COLO829 (cell line): ENCODE results near the gene PGM2.
A peak's percentile ranks its signal among the peaks of the same experiment; 100 is the strongest.
"Not testable (repeated sequence)": the region's sequence is repeated elsewhere in the genome, so short reads cannot be mapped to it uniquely, and the experiment has no call there.

Source experiments
- DNase-seq: peaks from one replicate; pipeline ENCODE4 v3.0.0; 2012; ENCODE audit warnings: low spot score

The PGM2 gene

DNA sequence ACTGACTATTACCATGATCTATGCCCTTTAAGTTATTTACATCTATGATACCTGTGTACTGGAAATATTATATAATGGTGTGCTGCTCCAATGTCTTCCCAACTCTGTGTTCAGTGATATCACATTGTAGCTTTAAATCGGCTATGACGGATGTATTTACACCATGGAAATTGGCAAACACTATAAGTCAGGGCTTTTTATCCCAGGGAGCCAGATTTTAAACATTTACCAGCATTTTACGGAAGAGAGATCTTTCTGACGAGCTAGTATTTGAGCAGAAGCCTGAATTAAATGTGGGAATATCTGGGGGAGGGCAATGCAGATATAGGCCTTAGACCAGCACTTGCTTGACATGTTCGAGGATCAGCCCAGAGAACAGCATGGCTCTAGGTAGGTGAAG lies 7.7 kb upstream of the PGM2 start:
- DNase-seq, result no peak

DNA sequence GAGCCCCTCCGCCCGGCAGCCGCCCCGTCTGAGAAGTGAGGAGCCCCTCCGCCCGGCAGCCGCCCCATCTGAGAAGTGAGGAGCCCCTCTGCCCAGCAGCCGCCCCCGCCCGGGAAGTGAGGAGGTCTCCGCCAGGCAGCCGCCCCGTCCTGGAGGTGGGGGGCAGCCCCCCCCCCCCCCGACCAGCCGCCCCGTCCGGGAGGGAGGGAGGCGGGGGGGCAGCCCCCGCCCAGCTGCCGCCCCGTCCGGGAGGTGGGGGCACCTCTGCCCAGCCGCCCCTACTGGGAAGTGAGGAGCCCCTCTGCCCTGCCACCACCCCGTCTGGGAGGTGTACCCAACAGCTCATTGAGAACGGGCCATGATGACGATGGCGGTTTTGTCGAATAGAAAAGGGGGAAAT lies 6.0 kb upstream of the PGM2 start:
- DNase-seq, result not testable (repeated sequence)

DNA sequence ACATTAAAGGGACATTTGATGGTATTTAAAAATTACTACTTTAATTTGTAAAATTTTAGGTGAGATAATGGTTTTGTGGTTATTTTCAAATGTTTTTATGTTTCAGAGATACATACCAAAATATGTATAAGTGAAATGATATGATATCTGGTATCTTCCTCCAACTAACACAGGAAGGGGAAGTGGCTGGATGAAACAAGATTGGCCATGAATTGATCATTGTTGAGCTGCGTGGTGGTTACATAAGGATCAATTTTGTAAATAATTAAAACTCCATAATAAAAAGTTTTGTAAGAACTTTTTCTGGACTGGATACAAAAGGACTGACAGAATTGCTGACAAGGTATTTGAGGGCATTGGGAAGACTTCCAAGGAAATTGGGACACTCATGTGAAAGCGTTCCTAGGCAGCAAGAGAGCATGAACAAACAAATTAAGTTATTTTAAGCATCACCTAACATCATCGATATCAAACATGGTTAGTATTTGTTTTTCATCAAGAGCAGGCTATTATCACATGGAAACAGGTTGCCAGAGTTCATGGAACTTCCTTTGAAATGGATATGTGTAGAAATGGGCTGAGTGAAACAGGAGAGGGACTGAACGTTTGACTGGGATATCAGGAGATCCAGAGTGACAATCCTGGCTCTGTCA lies 4.4 kb upstream of the PGM2 start:
- DNase-seq, result no peak

DNA sequence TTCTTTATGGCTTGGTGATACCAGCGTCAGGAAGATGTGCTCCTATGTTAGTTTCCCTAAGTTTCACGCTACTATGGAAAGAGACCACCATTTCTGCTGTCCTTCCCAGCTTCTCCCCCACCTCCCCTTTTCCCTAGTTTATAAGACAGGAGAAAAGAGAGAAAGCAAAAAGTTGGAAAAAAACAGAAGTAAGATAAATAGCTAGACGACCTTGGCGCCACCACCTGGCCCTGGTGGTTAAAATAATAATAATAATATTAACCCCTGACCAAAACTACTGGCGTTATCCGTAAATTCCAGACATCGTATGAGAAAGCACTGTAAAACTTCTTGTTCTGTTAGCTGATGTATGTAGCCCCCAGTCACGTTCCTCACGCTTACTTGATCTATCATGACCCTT lies 985 bp upstream of the PGM2 start:
- not testable (repeated sequence) for DNase-seq

DNA sequence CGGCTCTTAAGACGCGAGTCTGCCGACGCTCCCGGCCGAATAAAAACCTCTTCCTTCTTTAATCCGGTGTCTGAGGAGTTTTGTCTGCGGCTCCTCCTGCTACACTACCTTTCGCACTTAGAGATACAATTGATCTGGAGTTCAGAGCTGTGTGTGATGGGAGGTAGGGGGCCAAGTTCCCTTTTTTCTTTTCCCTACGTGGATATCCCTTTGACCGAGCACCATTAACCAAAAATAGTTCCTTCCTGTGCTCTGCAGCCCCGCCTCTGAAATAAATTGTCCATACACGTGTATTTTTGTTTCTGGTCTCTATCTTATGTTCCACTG lies 555 bp upstream of the PGM2 start:
- no peak for DNase-seq

DNA sequence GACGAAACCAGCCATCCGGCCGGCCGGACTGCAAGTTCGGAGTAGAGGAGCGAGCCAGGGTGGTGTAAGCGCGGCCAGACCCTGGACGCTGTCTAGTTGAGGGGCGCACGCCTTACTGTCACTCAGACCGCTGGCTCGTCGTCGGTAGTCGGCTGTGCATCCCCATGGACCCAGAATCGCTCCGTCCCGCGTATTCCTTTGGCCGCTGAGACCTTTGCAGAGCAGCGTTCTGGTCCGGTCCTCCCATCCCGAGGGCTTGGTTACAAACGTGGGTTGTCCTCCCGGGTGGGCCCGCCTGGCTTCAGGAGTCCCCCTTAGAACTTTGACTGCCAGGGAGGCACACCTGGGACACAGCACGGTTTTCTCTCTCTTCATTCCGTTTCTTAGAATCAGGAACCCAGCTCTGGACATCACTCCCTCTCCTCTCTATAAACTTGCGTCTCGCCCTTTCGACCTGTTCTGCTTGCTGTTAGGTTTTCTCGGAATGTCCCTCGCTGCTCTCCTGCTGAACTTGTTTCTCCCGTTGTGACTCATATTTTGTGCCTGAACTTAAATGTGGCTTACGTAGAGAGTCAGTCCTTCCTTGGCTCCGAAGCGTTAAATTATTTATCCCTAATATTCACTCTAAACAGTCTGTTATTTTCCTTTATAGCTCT lies 672 bp downstream of the PGM2 start:
- no peak for DNase-seq

DNA sequence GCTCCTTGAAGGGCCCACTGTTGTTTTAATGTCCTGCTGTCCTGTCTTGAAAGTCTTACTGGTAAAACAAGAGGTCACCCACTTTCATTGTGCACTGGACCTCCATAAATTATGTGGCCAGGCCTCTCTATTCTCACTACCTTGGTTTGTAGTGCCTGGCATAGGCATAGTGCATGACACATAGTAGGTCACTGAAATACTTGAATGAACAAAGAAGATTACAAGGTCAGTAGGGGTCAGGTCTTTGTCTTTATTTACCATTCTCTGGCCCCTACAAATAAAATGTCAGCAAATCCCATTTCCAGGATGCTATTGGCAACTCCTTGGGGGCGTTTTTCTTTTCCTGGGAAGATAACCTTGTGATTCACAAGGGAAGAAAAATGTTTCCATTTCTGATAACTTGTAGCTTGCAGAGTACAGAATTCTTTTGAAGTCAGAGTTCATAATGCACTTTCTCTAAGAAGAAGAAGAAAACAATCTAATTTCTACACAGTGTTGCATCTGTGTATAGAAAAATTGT lies 1.4 kb downstream of the PGM2 start:
- no peak for DNase-seq

DNA sequence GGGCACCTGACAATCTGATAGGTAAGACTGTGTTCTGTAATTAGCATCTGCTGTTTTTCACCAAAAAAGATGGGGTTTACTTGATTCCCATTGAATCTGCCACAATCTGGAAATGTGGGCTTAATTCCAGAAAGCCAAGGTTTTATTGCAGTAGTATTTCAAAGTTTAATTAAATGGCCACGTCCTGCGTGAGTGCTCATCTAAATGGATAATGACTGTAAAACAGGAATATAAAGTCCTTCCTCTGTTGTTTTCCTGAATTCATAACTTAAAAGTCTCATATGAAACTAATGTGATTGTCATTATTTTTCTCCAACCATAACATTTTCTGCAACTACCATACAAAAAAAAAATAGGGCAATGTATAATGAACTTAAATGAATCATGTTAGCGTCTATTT lies 2.4 kb downstream of the PGM2 start:
- no peak for DNase-seq

DNA sequence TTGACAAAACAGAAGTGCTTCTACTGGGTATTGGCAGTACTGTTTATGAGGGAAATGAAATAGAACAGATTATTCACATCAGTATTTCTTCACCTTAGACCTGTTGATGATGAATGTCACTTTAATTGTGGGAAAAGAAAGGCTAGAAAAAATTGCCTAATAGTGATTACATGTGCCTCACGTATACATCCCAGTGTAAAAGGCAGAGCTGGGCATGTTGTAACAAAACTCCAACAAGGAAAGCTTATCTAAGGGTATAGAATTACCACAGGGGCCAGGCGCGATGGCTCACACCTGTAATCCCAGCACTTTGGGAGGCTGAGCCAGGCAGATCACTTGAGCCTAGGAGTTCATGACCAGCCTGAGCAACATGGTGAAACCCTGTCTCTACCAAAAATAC lies 4.2 kb downstream of the PGM2 start:
- DNase-seq, result no peak

DNA sequence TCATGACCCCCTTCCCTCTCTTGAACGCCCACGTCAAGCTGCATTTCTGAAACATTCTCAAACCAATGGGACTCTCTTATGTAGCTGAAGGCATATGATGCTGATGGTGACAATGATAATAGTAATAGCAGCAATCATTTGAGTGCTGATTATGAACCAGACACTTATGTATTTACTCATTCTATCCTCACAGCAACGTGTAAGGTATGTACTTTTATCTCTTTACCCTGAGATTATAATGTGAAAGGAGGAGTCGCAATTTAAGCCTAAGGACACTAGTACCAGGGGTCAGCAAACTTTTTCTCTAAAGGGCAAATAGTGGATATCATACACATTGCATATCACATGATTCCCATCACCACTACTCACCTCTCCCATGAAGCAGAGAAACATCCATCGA lies 8.5 kb downstream of the PGM2 start:
- no peak for DNase-seq

DNA sequence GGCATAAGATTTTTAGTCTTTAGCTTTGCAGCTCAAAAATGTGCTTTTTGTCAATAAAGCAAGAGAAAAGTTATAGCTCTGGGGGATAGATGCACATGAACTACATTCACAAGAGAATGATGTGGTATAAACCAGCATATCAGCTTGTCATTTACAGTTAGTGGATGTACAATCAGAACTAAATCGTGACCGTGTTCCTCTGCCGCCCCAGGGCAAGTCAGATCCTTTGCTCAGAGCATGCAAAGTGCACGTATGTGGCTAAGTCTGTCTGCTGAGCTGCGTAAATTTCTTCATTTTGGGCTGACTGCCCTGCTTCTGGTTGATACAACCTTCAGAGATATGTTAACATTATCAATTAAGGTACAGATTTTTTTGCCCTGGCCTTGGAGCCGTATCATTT lies 9.3 kb downstream of the PGM2 start:
- no peak for DNase-seq

DNA sequence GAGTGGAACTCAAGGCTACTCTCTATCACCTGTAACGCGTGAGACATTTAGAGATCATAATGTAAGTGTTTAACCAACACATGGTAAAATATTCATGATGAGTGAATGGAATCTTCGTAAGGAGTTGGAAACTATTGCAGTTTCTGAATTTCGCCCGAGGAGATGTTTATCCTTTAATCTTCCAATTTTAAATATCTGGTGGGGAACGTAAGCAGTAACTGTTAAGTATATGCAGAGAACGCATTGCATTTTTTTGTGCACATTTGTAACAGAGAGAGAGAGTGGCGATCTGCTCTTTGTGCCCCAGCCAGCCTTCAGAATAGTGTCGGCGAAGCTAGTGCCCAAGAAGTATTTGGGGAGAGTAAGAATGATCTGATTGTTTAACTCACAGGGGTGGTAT lies 9.8 kb downstream of the PGM2 start:
- DNase-seq, result no peak

DNA sequence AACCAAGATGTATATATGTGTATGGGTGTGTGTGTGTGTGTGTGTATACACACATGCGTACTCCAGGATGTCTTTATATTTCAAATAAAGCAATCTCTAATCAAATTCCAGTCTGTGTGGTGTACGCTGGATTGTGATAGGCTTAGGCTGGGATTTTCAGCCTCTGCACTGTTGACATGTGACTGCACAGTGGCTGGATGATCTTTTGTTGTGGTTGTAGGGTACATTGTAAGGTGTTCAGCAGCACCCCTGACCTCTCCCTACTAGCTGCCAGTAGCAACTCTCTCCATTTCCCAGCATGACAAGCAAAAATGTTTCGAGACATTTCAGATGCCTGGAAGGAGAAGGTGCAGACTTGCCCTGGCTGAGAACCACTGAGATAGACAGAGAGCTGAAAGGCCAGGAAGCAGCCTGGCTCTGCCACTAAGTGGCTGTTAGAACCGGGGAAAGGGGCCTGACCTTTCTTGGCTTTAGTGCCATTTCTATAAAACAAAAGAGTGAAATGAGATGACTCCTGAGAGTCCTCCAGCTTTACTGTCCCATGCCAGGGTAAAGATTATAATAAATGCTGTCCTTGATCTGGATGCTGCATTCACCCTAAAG lies 10.5 kb downstream of the PGM2 start:
- DNase-seq, result no peak

DNA sequence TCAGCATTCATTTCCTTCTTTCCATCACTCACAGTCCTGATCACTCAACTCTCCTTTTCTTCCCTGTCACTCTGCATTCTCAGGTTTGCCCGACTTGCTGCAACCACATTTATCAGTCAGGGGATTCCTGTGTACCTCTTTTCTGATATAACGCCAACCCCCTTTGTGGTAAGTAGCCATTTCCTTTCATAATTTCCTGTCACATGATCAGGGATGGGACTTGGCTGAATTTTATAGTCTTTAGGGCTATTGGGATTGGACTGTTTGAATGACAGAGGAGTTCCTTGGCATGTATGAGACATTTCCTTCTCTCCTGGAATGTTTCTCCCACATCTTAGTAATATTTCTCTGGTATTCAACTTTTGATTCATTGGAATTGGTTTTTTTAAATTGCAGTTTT lies 11.0 kb downstream of the PGM2 start:
- no peak for DNase-seq

DNA sequence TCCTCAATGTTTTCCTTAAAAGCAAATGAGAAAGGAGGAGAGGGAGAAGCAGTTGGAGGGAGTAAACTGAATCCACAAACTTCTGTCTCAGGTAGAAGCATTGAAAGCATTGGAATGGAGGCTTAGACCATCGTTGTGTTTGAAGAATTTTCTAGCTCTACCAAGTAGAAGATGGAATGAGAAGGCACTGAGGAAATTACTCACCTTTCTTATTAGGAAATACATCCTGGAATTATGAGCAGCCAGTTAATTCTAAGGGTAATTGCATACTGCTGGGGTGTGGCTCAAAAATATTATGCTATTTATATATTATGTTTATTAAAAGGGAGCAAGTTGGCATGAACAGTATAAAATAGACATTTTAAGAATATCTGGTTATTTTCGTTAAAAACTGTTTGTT lies 12.9 kb downstream of the PGM2 start:
- no peak for DNase-seq

DNA sequence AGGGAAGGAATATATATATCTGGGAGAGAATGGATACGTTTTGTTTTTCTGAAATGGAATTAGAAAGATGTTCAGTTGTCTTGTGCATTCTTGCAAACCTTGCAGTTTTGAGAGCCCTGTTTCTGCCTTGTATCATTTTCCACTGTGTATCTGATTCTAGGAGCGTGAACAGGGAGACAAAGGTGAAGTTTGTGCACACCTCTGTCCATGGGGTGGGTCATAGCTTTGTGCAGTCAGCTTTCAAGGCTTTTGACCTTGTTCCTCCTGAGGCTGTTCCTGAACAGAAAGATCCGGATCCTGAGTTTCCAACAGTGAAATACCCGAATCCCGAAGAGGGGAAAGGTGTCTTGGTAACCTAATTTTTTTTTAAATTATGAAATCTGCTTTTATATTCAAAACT lies 17.7 kb downstream of the PGM2 start:
- DNase-seq, result no peak

DNA sequence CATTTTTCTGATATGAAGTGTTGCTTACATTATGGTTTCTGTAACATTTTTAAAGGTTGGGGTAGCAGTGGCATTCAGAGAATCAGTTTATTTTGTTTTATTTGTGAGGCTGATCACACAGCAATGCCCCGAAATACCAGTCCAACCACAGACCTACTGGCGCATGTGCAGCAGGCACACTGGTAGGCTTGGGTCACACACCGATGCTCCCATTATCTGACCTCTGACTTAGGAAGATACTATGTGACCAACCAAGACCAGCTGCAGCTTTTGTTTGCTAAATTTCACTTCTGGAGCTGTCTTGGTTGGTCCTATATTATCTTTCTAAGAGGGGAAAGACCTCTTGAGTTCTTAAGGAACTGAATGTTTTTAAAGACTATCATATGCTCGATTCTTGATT lies 18.7 kb downstream of the PGM2 start:
- no peak for DNase-seq

DNA sequence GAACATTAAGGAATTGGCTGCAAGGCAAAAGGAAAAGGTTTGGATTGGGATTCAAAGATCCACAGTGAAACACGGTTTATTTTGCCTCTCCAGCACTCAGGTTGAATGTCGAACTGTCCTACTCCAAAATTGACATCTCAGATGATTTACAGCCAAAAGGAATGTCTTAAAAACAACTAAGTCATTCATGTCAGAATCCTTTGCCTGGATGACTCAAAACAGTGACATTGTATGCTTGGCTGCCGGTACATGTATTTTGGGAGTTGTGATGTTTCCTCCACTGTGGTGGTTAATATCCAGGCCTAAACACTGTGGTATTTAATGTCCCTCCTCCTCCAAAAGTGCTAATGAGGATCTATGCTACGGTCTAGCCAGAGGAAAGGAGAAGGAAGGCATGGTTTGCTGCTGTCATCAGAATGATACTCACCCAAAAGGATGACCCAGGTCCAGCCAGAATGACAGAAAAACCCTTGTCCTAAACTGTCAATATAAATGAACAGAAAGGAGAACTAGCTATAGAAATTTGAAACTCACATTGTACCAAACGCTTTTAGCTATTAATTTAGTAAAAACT lies 20.9 kb downstream of the PGM2 start:
- peak; percentile 75 for DNase-seq

DNA sequence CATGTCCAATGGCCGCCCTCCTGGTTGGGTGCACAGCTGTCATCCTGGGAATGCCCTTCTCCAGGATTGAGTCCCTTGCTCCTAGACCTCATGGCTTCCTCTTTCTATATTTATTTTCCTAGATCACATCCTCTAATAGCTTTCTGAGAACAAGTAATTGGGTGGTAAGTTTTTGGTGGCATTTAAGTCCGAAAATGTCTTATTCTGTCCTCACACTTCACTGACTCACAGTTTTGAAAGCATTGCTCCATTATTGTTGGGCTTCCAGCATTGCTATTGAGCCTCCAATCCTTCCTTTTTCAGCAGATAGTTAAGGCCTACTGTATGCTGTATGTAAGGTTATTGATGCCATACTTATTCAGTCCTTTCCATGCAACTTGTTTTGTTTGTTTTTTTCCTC lies 25.9 kb downstream of the PGM2 start:
- no peak for DNase-seq

DNA sequence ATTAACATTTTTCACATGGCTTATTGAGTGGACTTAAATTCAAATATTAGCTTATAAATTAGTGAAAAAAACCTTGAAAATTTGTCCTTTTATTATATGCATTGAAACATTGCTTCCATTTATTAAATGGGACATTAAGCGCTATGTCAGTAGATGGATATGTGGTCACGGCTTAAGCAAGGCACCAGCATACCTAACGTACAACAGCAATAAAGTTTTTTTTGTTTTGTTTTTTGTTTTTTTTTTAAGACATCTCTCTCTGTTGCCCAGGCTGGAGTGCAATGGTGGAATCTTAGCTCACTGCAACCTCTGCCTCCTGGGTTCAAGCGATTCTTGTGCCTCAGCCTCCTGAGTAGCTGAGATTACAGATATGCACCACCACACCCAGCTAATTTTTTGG lies 31.6 kb downstream of the PGM2 start:
- DNase-seq, result no peak

DNA sequence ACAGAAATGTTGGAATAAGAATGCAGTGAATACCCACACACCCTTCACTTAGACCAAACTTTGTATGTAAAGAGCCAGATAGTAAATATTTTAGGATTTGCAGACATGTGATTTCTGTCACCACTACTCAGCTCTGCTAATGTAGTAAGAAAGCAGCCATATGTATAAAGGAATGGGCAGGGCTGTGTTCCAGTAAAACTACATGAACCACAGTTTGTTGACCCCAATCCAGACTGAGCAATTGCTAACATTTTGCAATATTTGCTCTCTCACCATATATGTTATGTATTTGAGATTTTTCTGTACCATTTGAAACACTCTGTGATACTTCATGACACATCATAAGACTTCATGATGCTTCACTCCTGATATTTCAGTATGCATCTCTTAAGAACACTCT lies 32.4 kb downstream of the PGM2 start:
- DNase-seq, result no peak

DNA sequence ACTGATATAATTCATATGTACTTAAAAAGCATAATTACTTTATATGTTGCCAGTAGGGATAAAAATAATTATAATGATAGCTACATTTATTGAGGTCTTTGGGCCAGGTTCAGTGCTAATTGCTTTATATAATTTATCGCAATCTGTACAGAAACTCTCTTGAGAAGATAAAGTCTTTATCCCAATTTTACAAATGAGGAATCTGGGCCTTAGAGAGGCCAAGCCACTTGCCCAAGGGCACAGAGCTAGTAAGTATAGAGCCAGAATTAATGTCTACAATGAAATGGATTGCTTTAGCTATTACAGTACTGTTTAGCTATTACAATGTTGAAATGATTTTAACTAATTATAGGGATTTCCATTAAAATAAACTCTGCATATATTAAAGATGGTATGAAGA lies 33.8 kb downstream of the PGM2 start:
- no peak for DNase-seq

DNA sequence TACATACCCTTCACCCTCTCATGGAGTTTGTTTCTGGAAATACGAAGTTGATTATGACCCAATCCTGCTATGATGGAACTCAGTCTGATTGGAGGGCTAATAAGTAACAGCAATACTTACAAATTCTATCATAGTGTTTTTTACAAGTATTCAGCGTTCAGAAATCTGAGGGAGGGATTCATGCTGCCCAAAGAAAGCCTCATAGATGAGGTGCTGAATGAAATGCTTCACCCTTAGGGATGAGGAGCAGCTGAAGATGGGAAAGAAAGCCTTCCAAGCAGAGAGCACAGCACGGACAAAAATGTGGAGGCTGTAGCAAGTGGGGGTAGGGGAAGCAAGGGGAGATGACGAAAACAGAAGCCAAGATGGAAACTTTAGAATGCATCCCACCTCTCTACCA lies 36.5 kb downstream of the PGM2 start:
- DNase-seq, result no peak

DNA sequence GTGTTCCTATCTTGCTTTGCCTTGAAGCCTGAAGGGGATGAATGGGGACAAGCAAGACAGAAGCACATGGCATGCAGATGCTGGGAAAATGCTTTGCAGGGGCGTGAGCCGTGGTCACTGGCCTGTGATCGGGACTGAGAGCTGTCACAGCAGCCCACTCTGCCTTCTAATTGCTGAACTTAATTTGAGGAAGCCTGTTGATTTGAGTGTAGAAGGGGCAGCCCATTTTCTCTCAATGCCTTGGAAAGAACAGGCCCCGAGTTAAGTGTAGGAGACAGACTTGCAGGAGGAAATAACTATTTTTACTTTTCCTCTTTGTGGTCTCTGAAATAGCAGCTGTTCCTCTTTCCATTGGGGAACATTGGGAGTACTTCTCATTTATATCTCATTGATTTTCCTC lies 38.3 kb downstream of the PGM2 start:
- DNase-seq, result no peak
